Neutrophil (primary cell): ENCODE results near the gene ATXN7L3.
A peak's percentile ranks its signal among the peaks of the same experiment; 100 is the strongest.

ENCODE experiments used
- H3K27ac ChIP-seq: fragments of 200-600 bp; sonication (generic); 2 replicates; pipeline ENCODE4 v1.5.1; 2016; ENCODE audit warnings: mild to moderate bottlenecking, moderate library complexity
- H3K27me3 ChIP-seq: fragments of 200-600 bp; sonication (generic); 2 replicates; pipeline ENCODE4 v1.6.0; 2016; ENCODE audit warnings: mild to moderate bottlenecking
- H3K36me3 ChIP-seq: fragments of 200-600 bp; sonication (generic); 2 replicates; pipeline ENCODE4 v1.5.1; 2017
- H3K4me1 ChIP-seq, 2 experiments: fragments of 200-600 bp in 1 of 2; sonication (generic) in 1 of 2; 1 replicate in 1 of 2; 2 replicates in 1 of 2; pipeline versions ENCODE4 v1.5.1 to v1.6.1; 2013 to 2016; ENCODE audit warnings: low read depth in 1 of 2, low read length in 1 of 2, mild to moderate bottlenecking in 1 of 2, moderate library complexity in 1 of 2; ENCODE audit not compliant: control insufficient read depth in 1 of 2, insufficient read depth in 1 of 2
- H3K4me3 ChIP-seq, 2 experiments: fragments of 200-600 bp in 1 of 2; sonication (generic) in 1 of 2; 1 replicate in 1 of 2; 2 replicates in 1 of 2; pipeline ENCODE4 v1.5.1; 2013 to 2016; ENCODE audit warnings: low read depth in 1 of 2, low read length in 1 of 2, mild to moderate bottlenecking in 1 of 2, moderate library complexity in 1 of 2
- H3K9me3 ChIP-seq: fragments of 200-600 bp; sonication (generic); 2 replicates; pipeline ENCODE4 v1.5.1; 2016
- CTCF ChIP-seq: fragments of 200-600 bp; sonication (generic); IDR thresholded peaks from 2 replicates; pipeline ENCODE4 v1.5.1; 2016; ENCODE audit warnings: antibody characterized with exemption

ATXN7L3 gene

GRCh38 chr17:44216173-44216572, 16.5 kb upstream of the ATXN7L3 start:
- H3K4me3 ChIP-seq, result no peak overlapping the region
- TF ChIP-seq CTCF, result no peak
- peaks cover 64% of the 10 kb centered on the region for H3K36me3 ChIP-seq
- H3K9me3 ChIP-seq, result no peaks in the 10 kb centered on the region
- no peak overlapping the region for H3K27ac ChIP-seq
- H3K4me1 ChIP-seq, result peaks cover 19 to 26% of the 10 kb centered on the region in 2 experiments
- peaks cover 2% of the 10 kb centered on the region for H3K27me3 ChIP-seq

GRCh38 chr17:44214896-44215295, 15.2 kb upstream of the ATXN7L3 start:
- Histone ChIP-seq H3K36me3 (peaks cover 77% of the 10 kb centered on the region), H3K27ac (no peak overlapping the region), H3K4me1 (peaks cover 27 to 34% of the 10 kb centered on the region in 2 experiments), H3K9me3 (no peaks in the 10 kb centered on the region), H3K4me3 (no peak overlapping the region), H3K27me3 (no peaks in the 10 kb centered on the region)
- TF ChIP-seq CTCF, result no peak

GRCh38 chr17:44214230-44214494, 14.5 kb upstream of the ATXN7L3 start:
- peaks cover 84% of the 10 kb centered on the region for H3K36me3 ChIP-seq
- H3K4me3 ChIP-seq, result no peak overlapping the region
- no peak overlapping the region for H3K27ac ChIP-seq
- no peaks in the 10 kb centered on the region for H3K9me3 ChIP-seq
- H3K4me1 ChIP-seq, result peaks cover 34 to 42% of the 10 kb centered on the region in 2 experiments
- no peak for TF ChIP-seq CTCF
- H3K27me3 ChIP-seq, result no peaks in the 10 kb centered on the region

- TF ChIP-seq CTCF, result no peak
- no peaks in the 10 kb centered on the region for H3K9me3 ChIP-seq
- H3K36me3 ChIP-seq, result peaks cover 89% of the 10 kb centered on the region
- H3K4me1 ChIP-seq, result peaks cover 36 to 43% of the 10 kb centered on the region in 2 experiments
- no peaks in the 10 kb centered on the region for H3K27me3 ChIP-seq
- peak overlapping the region; percentile 15 for H3K27ac ChIP-seq
- no peak overlapping the region for H3K4me3 ChIP-seq
These were observed 13.9 kb upstream of the ATXN7L3 start for GRCh38 chr17:44213403-44214229.

GRCh38 chr17:44212507-44213402, 13.1 kb upstream of the ATXN7L3 start:
- no peak for TF ChIP-seq CTCF
- Histone ChIP-seq H3K27me3 (no peaks in the 10 kb centered on the region), H3K9me3 (no peaks in the 10 kb centered on the region), H3K4me1 (peaks cover 31 to 36% of the 10 kb centered on the region in 2 experiments), H3K36me3 (peaks cover 98% of the 10 kb centered on the region), H3K27ac (peak overlapping the region; percentile 15), H3K4me3 (no peak overlapping the region)
